ENCODE data around the gene PRKAG2. TPM values are rescaled to one million over a fixed set of nuclear protein-coding genes. Genes with fewer than 3 reads are reported as not detected.

PRKAG2 gene
- total RNA-seq, 2 experiments from 2014 or later, result 18.4 to 29.9 TPM

GRCh38 chr7:151820491-151821105 lies 56.3 kb downstream of the PRKAG2 start:
- H3K9me3 Mint-ChIP-seq (ENCODE audit: low read depth), result no peaks in the 10 kb centered on the region
- no peaks in the 10 kb centered on the region for H3K36me3 Mint-ChIP-seq
- no peaks in the 10 kb centered on the region for H3K27me3 Mint-ChIP-seq
- DNase-seq (no peak), ATAC-seq (no peak)
- no peaks in the 10 kb centered on the region for H3K4me1 Mint-ChIP-seq
- no peak overlapping the region for H3K4me3 Mint-ChIP-seq
- no peak overlapping the region for H3K27ac Mint-ChIP-seq
- CTCF ChIA-PET, result interaction anchor here (1.8 kb wide), 1 partner anchor 38 kb away, joined by 6 read pairs; no protein-coding TSS in a partner anchor

- H3K9me3 Mint-ChIP-seq (ENCODE audit: low read depth), result no peaks in the 10 kb centered on the region
- H3K4me3 Mint-ChIP-seq, result no peak overlapping the region
- no peaks in the 10 kb centered on the region for H3K4me1 Mint-ChIP-seq
- CTCF ChIA-PET, result no interaction called here
- ATAC-seq, result no peak
- DNase-seq, result no peak
- no peaks in the 10 kb centered on the region for H3K36me3 Mint-ChIP-seq
- H3K27ac Mint-ChIP-seq, result no peak overlapping the region
- H3K27me3 Mint-ChIP-seq, result no peaks in the 10 kb centered on the region
Measured at GRCh38 chr7:151819866-151820265, 57.0 kb downstream of the PRKAG2 start.

GRCh38 chr7:151818674-151819519 lies 58.0 kb downstream of the PRKAG2 start:
- Mint-ChIP-seq H3K27ac (no peak overlapping the region), H3K27me3 (no peaks in the 10 kb centered on the region), H3K36me3 (no peaks in the 10 kb centered on the region), H3K4me1 (peaks cover under 1% of the 10 kb centered on the region), H3K4me3 (no peak overlapping the region), H3K9me3 (ENCODE audit: low read depth) (no peaks in the 10 kb centered on the region)
- CTCF ChIA-PET, result no interaction called here
- DNase-seq (no peak), ATAC-seq (no peak)

- no peak overlapping the region for H3K4me3 Mint-ChIP-seq
- no peaks in the 10 kb centered on the region for H3K9me3 Mint-ChIP-seq (ENCODE audit: low read depth)
- no peaks in the 10 kb centered on the region for H3K36me3 Mint-ChIP-seq
- ATAC-seq (no peak), DNase-seq (no peak)
- CTCF ChIA-PET, result interaction anchor here (0.7 kb wide), 1 partner anchor 627 kb away, joined by 3 read pairs; no protein-coding TSS in a partner anchor
- H3K27ac Mint-ChIP-seq, result no peak overlapping the region
- no peaks in the 10 kb centered on the region for H3K27me3 Mint-ChIP-seq
- H3K4me1 Mint-ChIP-seq, result peaks cover 2% of the 10 kb centered on the region
Measured at GRCh38 chr7:151817981-151818673, 58.8 kb downstream of the PRKAG2 start.

- CTCF ChIA-PET, result no interaction called here
- no peaks in the 10 kb centered on the region for H3K27me3 Mint-ChIP-seq
Measured at GRCh38 chr7:151817315-151817690, 59.6 kb downstream of the PRKAG2 start.

GRCh38 chr7:151816562-151817314 lies 60.2 kb downstream of the PRKAG2 start:
- DNase-seq, result no peak
- CTCF ChIA-PET, result interaction anchor here (0.6 kb wide), 1 partner anchor 574 kb away, joined by 3 read pairs; no protein-coding TSS in a partner anchor
- H3K9me3 Mint-ChIP-seq (ENCODE audit: low read depth), result no peaks in the 10 kb centered on the region
- no peak overlapping the region for H3K4me3 Mint-ChIP-seq
- no peaks in the 10 kb centered on the region for H3K27me3 Mint-ChIP-seq
- H3K36me3 Mint-ChIP-seq, result no peaks in the 10 kb centered on the region
- H3K27ac Mint-ChIP-seq, result no peak overlapping the region
- H3K4me1 Mint-ChIP-seq, result peaks cover 2% of the 10 kb centered on the region
- no peak for ATAC-seq

More at GRCh38 chr7:151817315-151817690, 59.6 kb downstream of the PRKAG2 start:
- peaks cover 2% of the 10 kb centered on the region for H3K4me1 Mint-ChIP-seq
- no peak for ATAC-seq
- no peak for DNase-seq
- no peak overlapping the region for H3K27ac Mint-ChIP-seq
- no peaks in the 10 kb centered on the region for H3K36me3 Mint-ChIP-seq
- no peak overlapping the region for H3K4me3 Mint-ChIP-seq
- H3K9me3 Mint-ChIP-seq (ENCODE audit: low read depth), result no peaks in the 10 kb centered on the region

- CTCF ChIA-PET, result no interaction called here
- Mint-ChIP-seq H3K4me3 (no peak overlapping the region), H3K27ac (no peak overlapping the region)
Measured at GRCh38 chr7:151815419-151815818, 61.5 kb downstream of the PRKAG2 start.

GRCh38 chr7:151814400-151815009 lies 62.4 kb downstream of the PRKAG2 start:
- Mint-ChIP-seq H3K27me3 (no peaks in the 10 kb centered on the region), H3K9me3 (ENCODE audit: low read depth) (no peaks in the 10 kb centered on the region), H3K4me1 (peaks cover 2% of the 10 kb centered on the region), H3K4me3 (no peak overlapping the region), H3K36me3 (no peaks in the 10 kb centered on the region), H3K27ac (no peak overlapping the region)
- ATAC-seq (no peak), DNase-seq (no peak)
- CTCF ChIA-PET, result no interaction called here

More at GRCh38 chr7:151815419-151815818, 61.5 kb downstream of the PRKAG2 start:
- ATAC-seq, result no peak
- H3K9me3 Mint-ChIP-seq (ENCODE audit: low read depth), result no peaks in the 10 kb centered on the region
- no peaks in the 10 kb centered on the region for H3K36me3 Mint-ChIP-seq
- DNase-seq, result no peak
- H3K4me1 Mint-ChIP-seq, result peaks cover 2% of the 10 kb centered on the region
- no peaks in the 10 kb centered on the region for H3K27me3 Mint-ChIP-seq

- H3K27me3 Mint-ChIP-seq, result no peaks in the 10 kb centered on the region
- H3K4me1 Mint-ChIP-seq, result peaks cover 2% of the 10 kb centered on the region
- CTCF ChIA-PET, result no interaction called here
- no peak overlapping the region for H3K4me3 Mint-ChIP-seq
- DNase-seq (no peak), ATAC-seq (no peak)
- H3K36me3 Mint-ChIP-seq, result no peaks in the 10 kb centered on the region
- no peak overlapping the region for H3K27ac Mint-ChIP-seq
- no peaks in the 10 kb centered on the region for H3K9me3 Mint-ChIP-seq (ENCODE audit: low read depth)
Measured at GRCh38 chr7:151813997-151814396, 62.9 kb downstream of the PRKAG2 start.

- H3K27ac Mint-ChIP-seq, result no peak overlapping the region
- CTCF ChIA-PET, result no interaction called here
- DNase-seq (no peak), ATAC-seq (no peak)
- H3K4me3 Mint-ChIP-seq, result no peak overlapping the region
- no peaks in the 10 kb centered on the region for H3K9me3 Mint-ChIP-seq (ENCODE audit: low read depth)
- H3K36me3 Mint-ChIP-seq, result no peaks in the 10 kb centered on the region
- H3K27me3 Mint-ChIP-seq, result no peaks in the 10 kb centered on the region
- peaks cover 2% of the 10 kb centered on the region for H3K4me1 Mint-ChIP-seq
Measured at GRCh38 chr7:151813445-151813844, 63.5 kb downstream of the PRKAG2 start.

GRCh38 chr7:151812967-151813366 lies 63.9 kb downstream of the PRKAG2 start:
- CTCF ChIA-PET, result no interaction called here
- ATAC-seq (no peak), DNase-seq (no peak)
- Mint-ChIP-seq H3K36me3 (no peaks in the 10 kb centered on the region), H3K4me3 (no peak overlapping the region), H3K27me3 (no peaks in the 10 kb centered on the region), H3K9me3 (ENCODE audit: low read depth) (no peaks in the 10 kb centered on the region), H3K4me1 (peaks cover 2% of the 10 kb centered on the region), H3K27ac (no peak overlapping the region)

GRCh38 chr7:151810441-151811232 lies 66.3 kb downstream of the PRKAG2 start:
- no peak for ATAC-seq
- CTCF ChIA-PET, result interaction anchor here (1.9 kb wide), 1 partner anchor 28 kb away, joined by 7 read pairs; no protein-coding TSS in a partner anchor
- no peaks in the 10 kb centered on the region for H3K9me3 Mint-ChIP-seq (ENCODE audit: low read depth)
- no peaks in the 10 kb centered on the region for H3K27me3 Mint-ChIP-seq
- H3K36me3 Mint-ChIP-seq, result no peaks in the 10 kb centered on the region
- no peak for DNase-seq
- H3K4me1 Mint-ChIP-seq, result peaks cover 2% of the 10 kb centered on the region
- no peak overlapping the region for H3K4me3 Mint-ChIP-seq
- no peak overlapping the region for H3K27ac Mint-ChIP-seq
